Measurements from ENCODE around the gene NOL4L. TPM values are rescaled to one million over a fixed set of nuclear protein-coding genes. Genes with fewer than 3 reads are reported as not detected.

NOL4L gene
- total RNA-seq, 1 experiment from 2014 or later = 40.9 TPM

DNA sequence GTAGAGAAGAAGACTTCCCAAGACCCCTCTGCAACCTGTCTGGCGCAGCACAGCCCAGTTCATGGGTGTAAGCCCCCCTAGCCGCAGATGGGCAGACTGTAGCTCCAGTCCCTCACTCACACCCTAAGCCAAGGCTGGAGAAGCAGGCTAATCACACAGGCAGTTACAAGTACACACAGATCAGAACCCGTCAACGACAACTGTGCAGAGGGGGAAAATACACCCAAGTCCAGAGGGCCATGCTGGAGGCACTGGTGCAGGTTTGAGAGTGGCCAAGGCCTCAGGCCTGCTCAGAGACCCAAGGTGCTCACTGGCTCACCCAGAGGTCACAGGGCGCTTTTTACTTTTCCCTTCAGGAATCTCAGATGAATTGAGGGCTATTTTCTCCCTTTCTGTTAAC, 106.1 kb downstream of the NOL4L start:
- POLR2A ChIA-PET (ENCODE audit: unreplicated experiment) = no interaction called here
- H3K4me1 ChIP-seq (replicated peaks; ENCODE audit: insufficient read depth) = peaks cover 39% of the 10 kb centered on the region
- no peak overlapping the region for H3K27ac ChIP-seq
- no peak overlapping the region for H3K4me3 ChIP-seq
- no peak for TF ChIP-seq CTCF (conservative IDR thresholded peaks at IDR 0.05)
- DNase-seq = no peak
- no peaks in the 10 kb centered on the region for H3K36me3 ChIP-seq (ENCODE audit: low read depth)
- peaks cover 25% of the 10 kb centered on the region; the same call in 1 of the 2 replicates for H3F3A ChIP-seq (ENCODE audit: insufficient read depth, low read depth)
- no peak overlapping the region for H2AFZ ChIP-seq
- peaks cover 61% of the 10 kb centered on the region for H3K79me2 ChIP-seq (ENCODE audit: low read depth)
- H4K20me1 ChIP-seq (ENCODE audit: insufficient read depth) = peaks cover 30% of the 10 kb centered on the region
- no peaks in the 10 kb centered on the region for H3K27me3 ChIP-seq (ENCODE audit: insufficient read depth, low read depth)
- no peaks in the 10 kb centered on the region for H3K9me3 ChIP-seq (ENCODE audit: insufficient read depth, low read depth)
- H3K4me2 ChIP-seq = no peak overlapping the region
- CTCF ChIA-PET = interaction anchor here (0.5 kb wide), 1 partner anchor 120 kb away, joined by 9 read pairs; no protein-coding TSS in a partner anchor
- intact Hi-C loops (cut with micrococcal nuclease; ENCODE audit: unreplicated experiment) = no loop called here
- no TSS peak for BruUV-seq (replicated peaks)
- no peaks in the 10 kb centered on the region for H3K9me2 ChIP-seq (ENCODE audit: insufficient read depth)

GRCh38 chr20:32478576-32478975, 106.6 kb downstream of the NOL4L start:
- Histone ChIP-seq H3K27me3 (ENCODE audit: insufficient read depth, low read depth) (no peaks in the 10 kb centered on the region), H3K4me2 (no peak overlapping the region), H3F3A (ENCODE audit: insufficient read depth, low read depth) (peaks cover 25% of the 10 kb centered on the region; the same call in 1 of the 2 replicates), H3K27ac (no peak overlapping the region), H3K9me2 (ENCODE audit: insufficient read depth) (no peaks in the 10 kb centered on the region), H4K20me1 (ENCODE audit: insufficient read depth) (peaks cover 30% of the 10 kb centered on the region), H3K36me3 (ENCODE audit: low read depth) (no peaks in the 10 kb centered on the region), H2AFZ (no peak overlapping the region), H3K4me1 (replicated peaks; ENCODE audit: insufficient read depth) (peaks cover 42% of the 10 kb centered on the region), H3K9me3 (ENCODE audit: insufficient read depth, low read depth) (no peaks in the 10 kb centered on the region), H3K79me2 (ENCODE audit: low read depth) (peaks cover 65% of the 10 kb centered on the region), H3K4me3 (no peak overlapping the region)
- ChIA-PET POLR2A (ENCODE audit: unreplicated experiment) (no interaction called here), CTCF (no interaction called here)
- TF ChIP-seq CTCF (conservative IDR thresholded peaks at IDR 0.05) (no peak), EZH2 (IDR thresholded peaks at IDR 0.05; ENCODE audit: low read depth) (no peak)
- no peak for DNase-seq
- intact Hi-C loops (cut with micrococcal nuclease; ENCODE audit: unreplicated experiment) = no loop called here
- no TSS peak for BruUV-seq (replicated peaks)

DNA sequence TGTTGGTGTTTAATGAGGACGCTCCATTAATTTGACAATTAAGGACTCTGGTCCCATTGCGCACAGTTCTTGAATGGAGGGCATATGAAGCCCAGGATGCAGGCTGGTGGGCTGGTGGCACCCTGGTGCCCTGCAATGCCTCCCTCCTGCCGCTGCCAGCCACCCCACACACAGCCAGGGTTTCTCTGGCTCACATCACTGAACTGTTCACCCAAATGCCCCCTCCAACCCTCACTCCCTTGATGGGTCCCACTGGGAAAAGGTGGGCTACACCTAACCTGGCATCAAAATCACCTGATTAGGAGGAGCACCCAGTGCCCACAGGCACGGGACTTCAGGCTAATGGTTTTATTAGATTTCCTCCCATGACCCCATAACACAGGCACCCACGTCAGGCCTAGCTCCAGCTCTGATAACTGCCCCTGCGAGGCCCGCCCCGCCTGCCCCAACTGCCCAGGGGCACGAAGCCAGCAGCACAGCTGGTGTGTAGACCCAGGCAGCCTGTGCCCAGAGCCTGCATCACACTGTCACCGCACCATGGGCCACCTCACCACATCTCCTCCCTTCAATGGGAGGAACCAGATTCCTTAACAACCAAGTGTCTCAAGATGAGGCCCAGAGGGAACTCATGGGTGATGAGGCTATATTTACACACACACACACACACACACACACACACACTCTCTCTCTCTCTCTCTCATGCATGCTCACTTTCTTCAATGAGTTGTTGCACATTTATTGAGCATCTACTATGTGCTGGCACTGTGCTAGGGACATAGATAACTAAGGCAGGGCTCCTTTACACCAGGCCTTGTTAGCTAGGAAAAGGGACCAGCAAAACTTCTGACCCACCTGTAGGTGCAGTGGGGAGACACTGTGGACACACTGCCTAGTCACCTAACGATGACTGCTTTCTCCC, 107.3 kb downstream of the NOL4L start:
- Histone ChIP-seq H3K4me3 (no peak overlapping the region), H3K9me2 (ENCODE audit: insufficient read depth) (no peaks in the 10 kb centered on the region), H3K79me2 (ENCODE audit: low read depth) (peaks cover 70% of the 10 kb centered on the region), H3K4me1 (replicated peaks; ENCODE audit: insufficient read depth) (peaks cover 42% of the 10 kb centered on the region), H2AFZ (no peak overlapping the region), H4K20me1 (ENCODE audit: insufficient read depth) (peaks cover 30% of the 10 kb centered on the region), H3F3A (ENCODE audit: insufficient read depth, low read depth) (peaks cover 25% of the 10 kb centered on the region; the same call in 1 of the 2 replicates), H3K27me3 (ENCODE audit: insufficient read depth, low read depth) (no peaks in the 10 kb centered on the region), H3K4me2 (no peak overlapping the region), H3K36me3 (ENCODE audit: low read depth) (no peaks in the 10 kb centered on the region), H3K27ac (no peak overlapping the region), H3K9me3 (ENCODE audit: insufficient read depth, low read depth) (no peaks in the 10 kb centered on the region)
- intact Hi-C loops (cut with micrococcal nuclease; ENCODE audit: unreplicated experiment) = no loop called here
- DNase-seq = no peak
- CTCF ChIA-PET = no interaction called here
- TF ChIP-seq CTCF (conservative IDR thresholded peaks at IDR 0.05) (no peak), EZH2 (IDR thresholded peaks at IDR 0.05; ENCODE audit: low read depth) (no peak)
- POLR2A ChIA-PET (ENCODE audit: unreplicated experiment) = interaction anchor here (0.5 kb wide), 1 partner anchor 87 kb away, joined by 3 read pairs; no protein-coding TSS in a partner anchor
- BruUV-seq (replicated peaks) = no TSS peak
